A172 (cell line): ENCODE data around the gene MMEL1. TPM values are rescaled to one million over a fixed set of nuclear protein-coding genes. Genes with fewer than 3 reads are reported as not detected.
"Not testable (repeated sequence)": the region's sequence is repeated elsewhere in the genome, so short reads cannot be mapped to it uniquely, and the experiment has no call there.

ENCODE experiments used
- DNase-seq: peaks from one replicate; pipeline ENCODE4 v3.0.0-alpha.2; 2015; ENCODE audit warnings: low spot score
- total RNA-seq: library from RNA; depleted of rRNA; stranded (reverse); fragments of >200 nt; shearing (Covaris generic); gene quantifications from 2 replicates; pipeline ENCODE4 v1.2.3, GENCODE V29; 2014

MMEL1 gene
- total RNA-seq, 1 experiment from 2014 or later = not detected

DNA sequence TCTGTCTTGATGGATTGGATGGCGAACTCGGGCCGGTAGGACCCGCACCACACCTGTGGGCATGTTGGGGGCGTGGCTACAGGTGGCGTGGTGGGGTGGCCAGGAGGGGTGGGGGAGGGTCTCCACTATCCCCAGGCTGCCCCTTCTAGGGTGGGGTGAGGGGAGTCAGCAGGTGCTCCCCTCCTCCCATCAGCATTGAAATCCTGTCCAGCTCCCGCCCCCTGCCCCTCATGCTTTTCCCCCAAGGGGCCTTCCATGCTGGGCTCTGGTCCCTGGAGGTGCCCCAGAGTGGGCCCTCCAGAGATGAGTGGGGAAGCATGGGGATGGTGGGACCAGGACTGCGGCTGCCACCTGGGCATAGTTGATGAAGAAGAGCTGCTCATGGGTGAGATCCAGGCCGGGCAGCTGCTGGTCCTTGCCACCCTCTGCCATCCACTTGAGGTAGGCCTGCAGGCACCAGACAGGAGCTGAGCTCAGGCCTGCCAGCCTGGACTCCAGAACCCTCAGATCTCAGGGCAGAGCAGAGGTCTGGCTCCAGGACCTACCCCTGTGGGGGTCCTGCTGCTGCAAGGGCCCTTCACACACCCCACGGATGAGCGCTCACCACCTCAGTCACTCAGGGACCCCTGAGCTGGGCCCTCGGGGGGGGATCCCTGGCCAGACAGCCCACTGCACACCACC is 41.1 kb downstream of the MMEL1 start:
- no peak for DNase-seq

GRCh38 chr1:2591233-2591580 is 41.6 kb downstream of the MMEL1 start:
- DNase-seq = no peak

DNA sequence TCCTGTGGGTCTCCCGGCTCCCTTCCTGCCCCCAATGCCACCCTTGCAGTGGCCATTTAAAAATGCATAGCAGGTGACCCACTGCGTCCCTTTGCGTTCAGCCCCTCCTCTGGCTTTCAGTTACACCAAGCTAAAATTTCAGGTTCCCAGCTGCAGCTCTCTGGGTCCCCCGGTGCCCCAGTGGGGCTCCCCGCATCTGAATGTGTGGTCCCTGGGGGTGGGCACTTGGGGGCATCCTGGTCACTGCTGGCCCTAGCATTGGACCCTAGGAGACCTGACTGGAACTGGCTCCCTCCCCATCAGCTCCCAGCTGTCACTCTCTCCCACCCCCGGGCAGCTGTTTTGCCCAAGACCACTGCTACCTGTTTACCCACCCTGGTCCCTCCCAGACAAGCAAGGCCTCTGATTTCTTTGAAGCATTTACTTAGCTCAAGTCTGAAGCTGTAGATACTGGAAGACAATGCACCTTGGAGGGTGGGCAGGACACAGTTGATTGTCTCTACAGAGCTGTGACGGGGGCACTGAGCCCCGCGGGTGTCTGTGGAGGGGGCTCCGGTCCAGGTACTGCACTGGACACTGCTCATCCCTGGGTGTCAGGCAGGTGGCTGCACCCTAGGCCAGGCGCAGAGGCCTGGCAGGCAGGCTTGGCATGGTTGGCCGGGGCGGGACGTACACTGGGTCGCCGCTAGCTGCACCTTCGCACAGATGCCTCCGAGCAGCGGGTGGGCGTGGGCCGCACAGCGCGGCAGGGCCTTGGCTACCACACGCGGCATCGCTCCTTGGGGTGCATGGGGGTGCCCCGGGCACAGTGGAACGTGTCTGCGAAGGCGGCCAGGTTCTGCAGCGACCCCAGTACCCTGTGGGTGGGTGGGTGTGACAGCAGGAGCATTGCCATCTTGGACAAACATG is 42.3 kb downstream of the MMEL1 start:
- no peak for DNase-seq

- no peak for DNase-seq
Observed at GRCh38 chr1:2589431-2590232, 43.2 kb downstream of the MMEL1 start.

GRCh38 chr1:2588661-2589430 is 44.0 kb downstream of the MMEL1 start:
- DNase-seq = no peak

- DNase-seq = no peak
Observed at GRCh38 chr1:2587860-2588571, 44.8 kb downstream of the MMEL1 start.

DNA sequence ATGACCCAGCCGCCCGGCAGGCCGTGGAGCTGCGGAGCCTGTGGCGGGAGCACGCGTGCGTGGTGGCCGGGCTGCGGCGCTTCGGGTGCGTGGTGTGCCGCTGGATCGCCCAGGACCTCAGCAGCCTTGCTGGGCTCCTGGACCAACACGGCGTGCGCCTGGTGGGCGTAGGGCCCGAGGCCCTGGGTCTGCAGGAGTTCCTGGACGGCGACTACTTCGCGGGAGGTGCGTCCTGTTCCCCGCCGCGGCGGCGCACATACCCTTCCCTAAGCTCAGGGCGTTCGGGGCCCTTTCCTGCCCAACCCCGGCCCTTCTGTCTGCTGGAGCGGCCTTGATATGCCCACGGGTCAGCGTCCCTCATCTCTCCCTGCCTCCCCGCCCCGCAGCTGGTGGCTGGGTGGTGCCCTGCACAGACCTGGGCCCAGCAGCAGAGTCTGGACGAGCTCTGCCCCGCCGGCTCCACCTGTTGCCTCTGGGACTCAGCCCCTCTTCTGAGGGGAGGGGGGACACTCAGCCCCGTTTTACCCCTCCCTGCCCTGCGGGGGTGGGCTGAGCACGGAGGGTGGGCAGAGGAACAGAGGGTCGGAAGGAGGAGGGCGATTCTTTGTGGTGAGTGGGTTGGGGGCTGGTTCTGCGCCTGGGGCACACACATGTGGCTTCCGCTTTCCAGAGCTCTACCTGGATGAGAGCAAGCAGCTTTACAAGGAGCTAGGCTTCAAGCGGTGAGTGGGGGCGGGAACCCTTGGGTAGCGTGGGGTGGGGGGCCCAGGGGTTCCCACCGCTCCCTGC is 45.6 kb downstream of the MMEL1 start:
- DNase-seq = no peak

DNA sequence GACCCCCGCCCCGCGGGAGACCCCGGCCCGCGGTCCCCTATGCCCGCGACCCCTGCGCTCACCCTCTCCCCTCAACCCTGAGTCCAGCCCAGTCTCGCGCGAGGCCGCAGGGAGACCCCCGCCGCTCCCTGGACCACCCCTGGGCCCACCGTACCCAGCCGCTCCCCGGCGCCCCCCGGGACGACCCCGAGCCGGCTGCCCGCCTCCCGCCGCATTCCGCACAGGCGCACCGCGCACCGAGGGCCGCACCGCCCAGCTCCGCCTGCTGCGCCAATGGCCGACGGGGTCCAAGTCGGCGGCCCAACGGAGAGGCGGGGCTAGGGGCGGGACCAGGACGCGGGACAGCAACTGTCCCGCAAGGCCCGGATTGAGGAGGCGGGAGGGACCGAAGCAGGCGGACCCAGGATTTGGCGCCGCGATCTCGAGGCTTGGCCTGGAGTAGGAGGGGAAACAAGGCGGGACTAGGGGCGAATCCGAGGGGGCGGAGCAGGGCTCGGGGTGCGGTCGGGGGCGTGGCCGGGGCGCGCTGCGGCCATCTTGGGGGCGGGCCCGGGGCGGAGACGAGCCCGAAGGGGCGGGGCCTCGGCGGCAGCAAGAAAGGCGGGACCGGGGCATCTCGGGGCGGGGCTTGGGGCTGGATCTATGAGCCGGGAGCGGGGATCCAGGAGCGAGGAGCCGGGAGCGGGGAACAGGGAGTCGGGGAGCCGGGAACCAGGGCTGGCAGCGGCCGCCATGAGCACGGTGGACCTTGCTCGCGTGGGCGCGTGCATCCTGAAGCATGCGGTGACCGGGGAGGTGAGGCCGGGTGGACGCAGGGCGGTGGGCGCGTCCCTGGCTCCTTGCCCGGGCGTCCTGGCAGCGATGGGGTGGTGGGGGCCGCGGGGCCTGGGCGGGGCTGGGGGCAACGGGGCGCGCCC is 46.4 kb downstream of the MMEL1 start, which contains the start of gene PRXL2B:
TSS of gene PRXL2B (plus strand) at position 624 of the 917 bp plus-strand sequence. CDS start at position 733, 109 bp downstream.
- peak; percentile 89 for DNase-seq

DNA sequence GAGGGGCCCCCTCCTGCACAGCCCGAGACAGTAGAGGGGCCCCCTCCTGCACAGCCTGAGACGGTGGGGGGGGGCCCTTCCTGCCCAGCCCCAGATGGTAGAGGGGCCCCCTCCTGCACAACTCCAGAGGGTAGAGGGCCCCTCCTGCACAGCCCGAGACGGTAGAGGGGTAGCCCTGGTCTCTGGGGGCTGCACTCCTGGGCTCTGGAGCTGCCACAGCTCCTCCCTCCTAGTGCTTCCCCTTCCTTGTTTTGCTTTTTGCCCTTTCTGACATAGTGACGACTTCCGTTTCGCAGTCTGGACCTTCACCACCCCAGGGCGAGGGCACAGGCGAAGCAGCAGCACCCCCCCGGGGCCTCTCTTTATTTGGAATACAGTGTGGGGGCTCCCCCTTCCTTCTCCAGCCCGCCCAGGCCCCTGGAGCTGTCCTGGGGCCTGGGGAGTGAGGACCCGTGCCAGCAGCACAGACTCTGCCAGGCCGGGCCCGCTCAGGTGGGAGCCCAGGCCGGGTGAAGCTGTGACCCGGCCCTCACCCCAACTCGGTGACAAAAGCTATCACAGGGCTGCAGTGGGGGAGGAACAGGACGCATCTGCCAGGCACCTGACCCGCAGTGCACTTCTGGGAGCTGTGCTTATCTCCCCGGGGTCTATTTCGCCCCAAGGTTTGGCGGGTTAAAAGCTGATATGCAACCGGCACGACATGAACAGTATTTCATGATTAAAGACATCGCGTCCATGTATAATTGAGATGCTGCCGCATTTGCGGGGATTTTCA is 47.3 kb downstream of the MMEL1 start:
- DNase-seq = no peak

DNA sequence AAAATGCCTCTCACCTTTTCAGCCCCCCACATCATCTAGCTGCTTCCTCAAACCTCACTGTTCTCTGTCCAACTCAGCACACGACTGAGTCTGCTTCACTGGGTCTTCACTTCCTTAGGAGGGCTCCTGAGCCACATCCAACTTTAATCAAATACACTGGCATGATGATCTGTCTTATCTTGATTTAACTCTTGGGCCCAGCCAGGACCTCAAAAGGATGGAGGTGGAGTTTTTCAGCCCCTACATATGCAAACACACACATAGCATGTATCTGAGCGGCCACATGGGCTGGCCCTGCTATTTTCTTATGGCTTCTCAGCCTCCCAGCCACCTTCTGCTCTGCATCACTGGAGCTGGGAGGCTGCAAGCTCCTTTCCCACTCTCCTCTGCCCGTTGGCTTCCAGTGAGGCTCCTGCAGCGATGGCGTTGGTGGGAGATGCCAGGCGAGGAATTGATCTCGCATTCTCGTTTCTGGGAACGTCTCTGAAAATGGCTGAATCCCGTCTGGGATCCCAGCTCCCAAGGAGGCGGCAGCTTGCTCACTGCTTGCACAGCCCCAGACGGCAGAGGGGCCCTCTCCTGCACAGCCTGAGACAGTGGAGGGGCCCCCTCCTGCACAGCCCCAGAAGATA is 48.0 kb downstream of the MMEL1 start:
- no peak for DNase-seq

DNA sequence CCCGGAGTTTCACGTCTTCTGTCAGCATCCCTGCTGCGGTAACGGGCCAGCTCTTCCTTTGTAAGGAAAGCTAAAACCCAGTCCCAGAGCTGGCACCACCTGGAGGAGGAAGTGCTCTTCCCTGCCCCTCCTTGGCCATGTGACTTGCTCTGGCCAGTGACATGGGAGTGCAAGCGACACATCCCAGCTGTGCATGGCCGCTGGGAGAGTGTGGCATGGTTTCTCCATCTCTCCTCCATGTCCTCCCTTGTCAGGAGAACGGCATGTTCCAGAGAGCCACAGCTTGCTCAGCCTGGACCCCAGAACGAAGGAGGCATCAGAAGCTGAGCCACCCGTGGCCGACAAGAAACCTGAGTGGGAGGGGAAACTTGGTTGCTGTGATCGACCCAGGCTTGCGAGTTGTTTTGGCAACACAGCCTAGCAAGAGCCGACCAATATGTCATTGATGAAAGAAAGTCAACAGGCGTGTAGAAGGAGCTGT is 48.9 kb downstream of the MMEL1 start:
- no peak for DNase-seq

GRCh38 chr1:2583331-2583791 is 49.5 kb downstream of the MMEL1 start:
- DNase-seq = no peak

GRCh38 chr1:2582391-2582790 is 50.4 kb downstream of the MMEL1 start:
- DNase-seq = no peak

DNA sequence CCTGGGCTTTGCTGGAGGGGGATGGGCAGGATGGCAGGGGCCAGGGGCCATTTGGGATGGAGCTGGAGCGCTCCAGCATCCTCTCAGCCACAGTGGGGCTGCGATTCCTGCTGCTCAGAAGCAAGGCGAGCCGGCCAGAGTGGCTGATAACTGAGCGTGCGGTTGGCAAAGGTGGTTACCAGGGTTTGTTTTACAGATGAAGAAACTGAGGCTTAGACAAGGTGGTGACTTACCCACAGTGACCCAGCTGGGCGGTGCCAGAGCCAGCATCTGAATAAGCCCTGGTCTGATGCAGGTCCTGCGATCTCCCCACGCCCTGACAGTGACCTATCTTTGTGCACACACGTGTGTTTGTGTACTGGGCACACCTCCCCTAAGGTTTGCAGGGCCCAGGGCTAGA is 52.1 kb downstream of the MMEL1 start:
- no peak for DNase-seq

- no peak for DNase-seq
Observed at GRCh38 chr1:2578758-2579118, 54.1 kb downstream of the MMEL1 start.

- DNase-seq = not testable (repeated sequence)
Observed at GRCh38 chr1:2577565-2578075, 55.2 kb downstream of the MMEL1 start.
